ENCODE measurements around the gene SGCG. TPM values are rescaled to one million over a fixed set of nuclear protein-coding genes. Genes with fewer than 3 reads are reported as not detected.
"Not testable (repeated sequence)": the region's sequence is repeated elsewhere in the genome, so short reads cannot be mapped to it uniquely, and the experiment has no call there.

SGCG gene
- polyA plus RNA-seq, 2 of the 4 experiments (the other 2 are of a cell fraction): 0.09 TPM; not detected in 1

- Histone ChIP-seq H3K4me1 (no peaks in the 10 kb centered on the region), H3K9me3 (no peaks in the 10 kb centered on the region), H3K4me2 (no peak overlapping the region), H3K27ac (no peak overlapping the region), H3K4me3 (no peak overlapping the region)
- no peak for FAIRE-seq
- TF ChIP-seq RCOR1 (IDR thresholded peaks at IDR 0.05; ENCODE audit: low read depth, low read length) (no peak), EHF (CRISPR knock-in tag; IDR thresholded peaks at IDR 0.05) (no peak), E2F6 (IDR thresholded peaks at IDR 0.05; ENCODE audit: borderline replicate concordance, low read depth) (no peak), HOXA7 (CRISPR knock-in tag; IDR thresholded peaks at IDR 0.05) (no peak), PBX3 (IDR thresholded peaks at IDR 0.05) (no peak), NPAS2 (CRISPR knock-in tag; IDR thresholded peaks at IDR 0.05; ENCODE audit: borderline replicate concordance) (no peak), ZNF302 (CRISPR knock-in tag; IDR thresholded peaks at IDR 0.05) (no peak), FOSL2 (IDR thresholded peaks at IDR 0.05) (no peak), FOSL2 (CRISPR knock-in tag; IDR thresholded peaks at IDR 0.05) (no peak), RFX5 (IDR thresholded peaks at IDR 0.05) (no peak)
- no peak for DNase-seq (ENCODE audit: low read depth in 1 of 2, low spot score in 1 of 2)
- no peak for ATAC-seq
- ChIA-PET CTCF (no interaction called here), POLR2A (no interaction called here)
Observed at GRCh38 chr13:23235994-23236393, 55.2 kb downstream of the SGCG start.

DNA sequence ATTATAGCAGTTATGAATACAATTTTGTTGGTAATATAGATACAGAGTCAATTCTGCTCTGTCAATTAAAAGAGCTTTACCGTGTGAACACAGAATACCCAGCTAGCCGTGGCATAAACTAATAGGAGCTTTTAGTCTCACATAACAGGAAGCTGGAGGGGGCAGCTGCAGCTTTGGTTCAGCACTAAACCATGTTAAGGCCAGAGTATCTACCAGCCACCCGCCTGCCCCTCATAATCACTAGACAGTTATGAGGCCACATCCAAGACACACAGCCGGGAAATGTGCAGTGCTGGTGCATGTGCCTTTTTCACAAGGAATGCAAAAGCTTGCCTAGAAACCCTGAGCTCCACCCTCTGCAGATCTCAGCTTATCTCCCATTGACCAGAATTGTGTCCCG, 62.3 kb downstream of the SGCG start:
- H3K4me3 ChIP-seq: no peak overlapping the region
- CTCF ChIA-PET: no interaction called here
- ATAC-seq (no peak), FAIRE-seq (no peak), DNase-seq (ENCODE audit: low read depth in 1 of 2, low spot score in 1 of 2) (no peak)
- H3K27ac ChIP-seq: no peak overlapping the region
- TF ChIP-seq NFE2L2 (conservative IDR thresholded peaks at IDR 0.05; ENCODE audit: low read length): no peak
- TF ChIP-seq SREBF2 (IDR thresholded peaks at IDR 0.05): no peak
- no peak for TF ChIP-seq GATA3 (IDR thresholded peaks at IDR 0.05; ENCODE audit: borderline replicate concordance)
- TF ChIP-seq RAD21 (conservative IDR thresholded peaks at IDR 0.05 in 1 of 2, IDR thresholded peaks at IDR 0.05 in 1 of 2): no peak
- no peak for TF ChIP-seq MAFK (IDR thresholded peaks at IDR 0.05; ENCODE audit: partially characterized antibody)
- TF ChIP-seq RCOR1 (IDR thresholded peaks at IDR 0.05; ENCODE audit: low read depth, low read length): no peak
- no peak for TF ChIP-seq KDM1A (IDR thresholded peaks at IDR 0.05; ENCODE audit: low read depth)
- no peak for TF ChIP-seq PHF8 (IDR thresholded peaks at IDR 0.05; ENCODE audit: borderline replicate concordance, low read depth)
- TF ChIP-seq EHMT2 (IDR thresholded peaks at IDR 0.05; ENCODE audit: low read depth): no peak
- TF ChIP-seq JUNB (IDR thresholded peaks at IDR 0.05): no peak
- no peak for TF ChIP-seq E2F6 (IDR thresholded peaks at IDR 0.05; ENCODE audit: borderline replicate concordance, low read depth)
- no peak for TF ChIP-seq JUN (IDR thresholded peaks at IDR 0.05)
- TF ChIP-seq HOXA7 (CRISPR knock-in tag; IDR thresholded peaks at IDR 0.05): no peak
- no peak for TF ChIP-seq NPAS2 (CRISPR knock-in tag; IDR thresholded peaks at IDR 0.05; ENCODE audit: borderline replicate concordance)
- no peak for TF ChIP-seq ZFP36 (IDR thresholded peaks at IDR 0.05; ENCODE audit: borderline replicate concordance, partially characterized antibody)
- no peak for TF ChIP-seq HOXB5 (CRISPR knock-in tag; IDR thresholded peaks at IDR 0.05)
- no peak for TF ChIP-seq TFCP2L1 (CRISPR knock-in tag; IDR thresholded peaks at IDR 0.05)
- TF ChIP-seq REST (IDR thresholded peaks at IDR 0.05): no peak
- TF ChIP-seq POLR2A (IDR thresholded peaks at IDR 0.05; ENCODE audit: low read length): no peak
- no peaks in the 10 kb centered on the region for H3K9me3 ChIP-seq
- POLR2A ChIA-PET: no interaction called here
- no peak overlapping the region for H3K4me2 ChIP-seq
- WGBS (ENCODE audit: missing lambda C conversion rate): 27% methylated on average over 3 of the region's 5 CpGs
- H3K4me1 ChIP-seq: no peaks in the 10 kb centered on the region

DNA sequence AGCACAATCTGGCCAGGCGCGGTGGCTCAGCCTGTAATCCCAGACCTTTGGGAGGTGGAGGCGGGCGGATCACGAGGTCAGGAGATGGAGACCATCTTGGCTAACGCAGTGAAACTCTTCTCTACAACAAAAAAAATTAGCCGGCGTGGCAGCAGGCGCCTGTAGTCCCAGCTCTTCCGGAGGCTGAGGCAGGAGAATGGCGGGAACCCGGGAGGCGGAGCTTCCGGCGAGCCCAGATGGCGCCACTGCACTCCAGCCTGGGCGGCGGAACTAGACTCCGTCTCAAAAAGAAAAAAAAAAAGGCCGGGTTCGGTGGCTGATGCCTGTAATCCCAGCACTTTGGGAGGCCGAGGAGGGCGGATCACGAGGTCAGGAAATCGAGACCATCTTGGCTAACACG, 67.6 kb downstream of the SGCG start:
- CTCF ChIA-PET: interaction anchor here (0.6 kb wide), 1 partner anchor 25 kb away, joined by 4 read pairs; no protein-coding TSS in a partner anchor
- H3K4me1 ChIP-seq; H3K4me3 ChIP-seq; FAIRE-seq; ATAC-seq; H3K9me3 ChIP-seq; H3K27ac ChIP-seq; POLR2A ChIA-PET; DNase-seq (ENCODE audit: low read depth in 1 of 2, low spot score in 1 of 2); H3K4me2 ChIP-seq: not testable (repeated sequence)
- WGBS (ENCODE audit: missing lambda C conversion rate): 79% methylated on average over 25 of the region's 26 CpGs

Measured in A549 (cell line).